RWPE2 (cell line): ENCODE results near the gene PRDM2.

Experiments
- ATAC-seq: fragments of 200-7000 bp; cut with Tn5 transposase; 3 replicates; pipeline ENCODE4 v1.9.1; 2021; ENCODE audit warnings: low read depth
- DNase-seq: peaks from one replicate; pipeline ENCODE4 v3.0.0-alpha.2; 2020; ENCODE audit warnings: low spot score
- H3K27ac ChIP-seq: fragments of 450-650 bp; 2 replicates; pipeline ENCODE4 v1.5.1; 2017; ENCODE audit warnings: mild to moderate bottlenecking; ENCODE audit not compliant: poor library complexity, severe bottlenecking
- H3K27me3 ChIP-seq: fragments of 250-450 bp; sonication (Bioruptor Pico); 2 replicates; pipeline ENCODE4 v1.5.1; 2021; ENCODE audit warnings: mild to moderate bottlenecking, moderate library complexity; ENCODE audit not compliant: insufficient read depth, poor library complexity, severe bottlenecking
- H3K36me3 ChIP-seq: fragments of 250-450 bp; sonication (Bioruptor Pico); 2 replicates; pipeline ENCODE4 v1.5.1; 2020; ENCODE audit warnings: low read depth, mild to moderate bottlenecking, moderate library complexity
- H3K4me1 ChIP-seq: fragments of 250-450 bp; sonication (Bioruptor Pico); 2 replicates; pipeline ENCODE4 v1.5.1; 2021; ENCODE audit warnings: mild to moderate bottlenecking, moderate library complexity; ENCODE audit not compliant: insufficient read depth, poor library complexity, severe bottlenecking
- H3K4me3 ChIP-seq: fragments of 250-450 bp; sonication (Bioruptor Pico); 2 replicates; pipeline ENCODE4 v1.5.1; 2021; ENCODE audit warnings: mild to moderate bottlenecking, moderate library complexity; ENCODE audit not compliant: severe bottlenecking
- H3K9me3 ChIP-seq: fragments of 250-450 bp; sonication (Bioruptor Pico); 2 replicates; pipeline ENCODE4 v1.5.1; 2021; ENCODE audit warnings: mild to moderate bottlenecking, moderate library complexity; ENCODE audit not compliant: severe bottlenecking
- CTCF ChIP-seq: fragments of 450-650 bp; IDR thresholded peaks from one replicate; pipeline ENCODE4 v1.5.1; 2017; ENCODE audit warnings: mild to moderate bottlenecking, moderate library complexity; ENCODE audit not compliant: poor library complexity, severe bottlenecking

PRDM2 gene

GRCh38 chr1:13790290-13791030 is 90.5 kb downstream of the PRDM2 start:
- ATAC-seq (no peak), DNase-seq (no peak)
- Histone ChIP-seq H3K27ac (no peak overlapping the region), H3K27me3 (no peaks in the 10 kb centered on the region), H3K4me3 (no peak overlapping the region), H3K9me3 (no peaks in the 10 kb centered on the region), H3K36me3 (peaks cover 14% of the 10 kb centered on the region), H3K4me1 (no peaks in the 10 kb centered on the region)
- TF ChIP-seq CTCF: no peak

- peaks cover 5% of the 10 kb centered on the region for H3K36me3 ChIP-seq
- H3K27me3 ChIP-seq: no peaks in the 10 kb centered on the region
- no peaks in the 10 kb centered on the region for H3K9me3 ChIP-seq
- H3K4me3 ChIP-seq: no peak overlapping the region
- H3K27ac ChIP-seq: no peak overlapping the region
- H3K4me1 ChIP-seq: no peaks in the 10 kb centered on the region
- TF ChIP-seq CTCF: no peak
- DNase-seq: no peak
- no peak for ATAC-seq
Measured at GRCh38 chr1:13792419-13792818, 92.4 kb downstream of the PRDM2 start.

- DNase-seq: no peak
- H3K36me3 ChIP-seq: peaks cover 5% of the 10 kb centered on the region; the same call in 1 of the 2 replicates
- no peak for TF ChIP-seq CTCF
Measured at GRCh38 chr1:13793088-13793730, 93.2 kb downstream of the PRDM2 start.

GRCh38 chr1:13794231-13795187 is 94.5 kb downstream of the PRDM2 start:
- Histone ChIP-seq H3K27me3 (no peaks in the 10 kb centered on the region), H3K9me3 (no peaks in the 10 kb centered on the region), H3K36me3 (no peaks in the 10 kb centered on the region; the same call in 1 of the 2 replicates), H3K27ac (no peak overlapping the region), H3K4me3 (no peak overlapping the region), H3K4me1 (no peaks in the 10 kb centered on the region)
- ATAC-seq (no peak), DNase-seq (no peak)
- TF ChIP-seq CTCF: no peak

More at GRCh38 chr1:13793088-13793730, 93.2 kb downstream of the PRDM2 start:
- H3K27ac ChIP-seq: no peak overlapping the region
- no peaks in the 10 kb centered on the region for H3K4me1 ChIP-seq
- no peak for ATAC-seq
- H3K27me3 ChIP-seq: no peaks in the 10 kb centered on the region
- H3K4me3 ChIP-seq: no peak overlapping the region
- H3K9me3 ChIP-seq: no peaks in the 10 kb centered on the region
